Glomerular endothelial cell (primary cell): ENCODE results near the gene HEMK1. TPM values are rescaled to one million over a fixed set of nuclear protein-coding genes. Genes with fewer than 3 reads are reported as not detected.

ENCODE experiments used
- DNase-seq: peaks from one replicate; pipeline ENCODE4 v3.0.0-alpha.2; 2011; ENCODE audit warnings: low read depth, low spot score; ENCODE audit errors: extremely low read depth
- total RNA-seq: library from RNA; depleted of rRNA; stranded (reverse); fragments of >200 nt; gene quantifications from 2 replicates; pipeline ENCODE4 v1.2.3, GENCODE V29; 2015

Gene HEMK1, protein sequence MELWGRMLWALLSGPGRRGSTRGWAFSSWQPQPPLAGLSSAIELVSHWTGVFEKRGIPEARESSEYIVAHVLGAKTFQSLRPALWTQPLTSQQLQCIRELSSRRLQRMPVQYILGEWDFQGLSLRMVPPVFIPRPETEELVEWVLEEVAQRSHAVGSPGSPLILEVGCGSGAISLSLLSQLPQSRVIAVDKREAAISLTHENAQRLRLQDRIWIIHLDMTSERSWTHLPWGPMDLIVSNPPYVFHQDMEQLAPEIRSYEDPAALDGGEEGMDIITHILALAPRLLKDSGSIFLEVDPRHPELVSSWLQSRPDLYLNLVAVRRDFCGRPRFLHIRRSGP
- total RNA-seq = 12.9 and 13.8 TPM in 2 replicates

GRCh38 chr3:50568947-50569749 is at the start of gene HEMK1:
TSS of gene HEMK1 (plus strand) at chr3:50569522. CDS start at chr3:50571105, 1,583 bp downstream.
- DNase-seq = peak; percentile 64

- no peak for DNase-seq
Observed at GRCh38 chr3:50520849-50521248, 48.5 kb upstream of the HEMK1 start.

GRCh38 chr3:50521572-50521971 is 47.8 kb upstream of the HEMK1 start:
- no peak for DNase-seq

- no peak for DNase-seq
Observed at GRCh38 chr3:50523279-50523811, 46.0 kb upstream of the HEMK1 start.

DNA sequence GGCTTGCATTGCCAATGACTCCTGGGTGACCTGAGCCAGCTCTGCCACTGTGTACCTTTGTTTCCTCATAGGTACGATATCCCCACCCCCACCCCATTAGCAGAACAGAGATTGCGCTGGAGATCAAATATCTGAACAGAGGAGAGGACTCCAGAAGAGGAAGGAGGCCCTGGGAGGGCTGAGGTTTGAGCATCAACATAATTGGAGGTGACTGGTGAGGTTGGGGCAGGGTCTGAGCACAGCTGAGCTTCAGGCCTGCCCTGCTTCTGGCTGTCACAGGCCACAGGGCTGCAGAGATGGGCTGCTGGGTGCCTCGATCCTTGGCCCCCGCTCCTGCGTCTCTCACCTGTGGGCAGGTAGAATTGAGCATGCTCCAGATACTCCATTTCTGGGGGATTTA is 44.6 kb upstream of the HEMK1 start:
- no peak for DNase-seq

- no peak for DNase-seq
Observed at GRCh38 chr3:50525191-50525910, 44.0 kb upstream of the HEMK1 start.

DNA sequence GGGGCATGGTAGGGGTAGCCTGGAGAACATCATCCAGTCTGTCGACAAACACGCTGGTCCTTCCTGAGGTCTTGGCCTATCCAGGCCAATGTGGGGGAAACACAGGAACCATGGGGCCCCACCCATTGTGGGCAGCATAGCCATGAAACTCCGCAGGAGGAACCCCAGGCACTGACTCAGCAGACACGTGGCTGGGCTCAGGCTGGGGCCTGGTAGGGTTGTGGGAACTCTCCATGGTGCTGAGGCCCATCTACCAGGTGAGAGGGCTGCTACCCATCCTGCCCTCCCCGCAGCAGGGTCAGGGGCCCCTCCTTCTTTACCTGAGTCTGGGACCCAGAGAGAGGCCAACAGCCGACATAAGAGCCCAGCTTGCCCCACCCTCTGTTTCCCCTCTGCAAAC is 43.3 kb upstream of the HEMK1 start:
- DNase-seq = no peak

DNA sequence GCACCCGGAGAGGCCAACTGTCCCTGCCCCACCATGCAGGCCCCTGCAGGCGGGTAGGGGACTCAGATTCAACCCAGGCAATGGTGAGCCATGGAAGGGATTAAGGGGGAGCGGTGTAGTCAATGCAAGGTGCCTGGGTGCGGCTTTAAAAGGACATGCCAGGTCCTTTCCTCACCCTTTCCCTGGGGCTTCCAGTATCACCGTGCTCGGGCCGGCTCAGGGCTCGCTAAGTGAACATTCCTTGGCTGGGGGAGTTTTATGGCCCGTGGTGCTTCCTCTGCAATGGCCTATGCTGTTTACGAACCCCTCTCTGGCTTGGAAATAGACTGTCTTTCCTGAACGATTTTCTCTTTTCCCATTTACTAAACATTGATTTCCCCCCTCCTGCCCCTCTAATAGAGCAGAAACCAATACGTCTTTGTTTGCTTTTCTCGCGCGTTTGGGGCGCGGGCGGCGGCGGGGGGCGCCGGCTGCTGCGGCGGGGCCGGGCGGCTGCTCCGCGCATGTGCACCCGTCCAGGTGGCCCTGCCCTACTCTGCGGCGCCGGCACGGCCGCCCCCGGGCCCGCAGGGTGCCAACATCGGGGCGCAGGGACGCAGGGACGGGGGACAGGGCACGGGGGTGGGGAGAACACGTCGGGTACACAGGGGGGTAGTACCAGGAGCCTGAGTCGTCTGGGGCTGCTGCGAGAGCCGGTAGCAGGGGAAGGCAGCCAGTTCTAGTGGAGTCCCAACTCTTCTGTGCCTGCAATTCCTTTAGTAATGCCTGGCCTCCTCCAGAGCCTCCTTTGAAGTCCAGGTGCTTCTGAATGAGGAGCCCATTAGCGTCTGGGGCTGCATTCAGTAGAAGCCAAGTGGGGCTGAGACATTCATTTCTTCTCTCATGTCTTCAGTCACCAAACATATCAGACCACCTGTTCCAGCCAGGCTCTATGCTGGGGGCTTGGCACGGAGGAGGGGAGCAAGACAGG is 39.0 kb upstream of the HEMK1 start:
- DNase-seq = no peak

- DNase-seq = no peak
Observed at GRCh38 chr3:50531201-50531600, 38.1 kb upstream of the HEMK1 start.

DNA sequence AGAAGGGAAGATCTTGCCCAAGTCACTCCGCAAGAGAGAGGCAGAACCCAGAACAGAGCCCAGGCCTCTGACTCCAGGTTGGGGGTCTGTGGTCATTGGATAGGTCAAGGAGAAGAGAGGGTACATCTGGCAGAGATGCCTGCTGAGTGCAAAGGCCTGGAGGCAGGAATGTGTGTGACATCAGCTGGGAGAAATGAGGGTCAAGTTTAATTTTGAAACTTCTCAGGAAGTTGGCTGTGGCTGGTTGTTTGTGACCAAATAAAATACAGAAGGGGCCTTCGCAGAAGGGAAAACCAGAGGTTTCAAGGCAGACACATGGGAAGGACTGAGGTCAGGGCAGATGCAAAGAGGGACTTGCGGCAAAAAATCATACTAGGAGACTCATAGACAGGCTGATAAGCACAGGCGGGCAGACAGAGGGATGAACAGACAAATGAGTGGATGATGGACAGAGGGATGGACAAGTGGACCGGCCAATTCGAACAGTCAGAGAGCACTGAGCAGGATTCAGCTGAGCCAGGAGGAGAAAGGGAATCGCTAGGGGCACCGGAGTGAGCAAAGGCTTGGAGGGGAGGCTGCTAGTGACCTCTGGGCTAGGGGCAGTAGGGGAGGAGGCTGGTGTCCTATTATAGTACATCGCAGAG is 37.1 kb upstream of the HEMK1 start:
- no peak for DNase-seq

- DNase-seq = no peak
Observed at GRCh38 chr3:50533316-50533715, 36.0 kb upstream of the HEMK1 start.

DNA sequence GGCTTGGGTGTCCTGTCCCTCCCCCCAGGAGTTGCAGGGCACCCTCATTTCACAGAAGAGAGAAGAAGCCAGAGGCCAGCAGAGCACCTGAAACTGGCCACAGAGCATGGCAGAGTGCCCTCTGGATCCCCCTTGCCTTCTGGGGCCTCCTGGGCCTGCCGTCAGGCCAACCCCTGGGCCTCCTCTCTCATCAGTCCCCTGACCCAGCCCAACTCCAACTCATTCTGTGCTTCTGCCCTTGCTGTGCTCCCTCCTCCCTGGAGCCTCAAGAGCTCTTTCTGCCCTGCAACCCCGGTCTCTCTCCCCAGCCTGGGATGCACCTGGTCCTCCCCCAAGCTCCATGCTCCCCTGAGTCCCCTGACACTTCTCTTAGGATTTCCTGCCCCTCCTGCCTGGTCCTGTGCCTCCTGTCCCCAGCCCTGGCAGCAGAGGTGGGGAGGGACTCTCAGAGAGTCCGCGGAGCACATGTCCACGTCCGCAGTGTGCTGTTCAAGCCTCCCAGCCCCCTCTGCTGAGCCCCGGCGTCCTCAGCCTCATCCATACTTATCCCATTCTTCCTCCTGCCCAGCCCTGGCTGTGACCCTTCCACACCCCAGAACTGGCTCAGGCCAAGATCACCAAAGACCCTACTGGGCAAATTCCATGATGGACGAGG is 35.4 kb upstream of the HEMK1 start:
- DNase-seq = no peak

- no peak for DNase-seq
Observed at GRCh38 chr3:50534681-50535330, 34.5 kb upstream of the HEMK1 start.

DNA sequence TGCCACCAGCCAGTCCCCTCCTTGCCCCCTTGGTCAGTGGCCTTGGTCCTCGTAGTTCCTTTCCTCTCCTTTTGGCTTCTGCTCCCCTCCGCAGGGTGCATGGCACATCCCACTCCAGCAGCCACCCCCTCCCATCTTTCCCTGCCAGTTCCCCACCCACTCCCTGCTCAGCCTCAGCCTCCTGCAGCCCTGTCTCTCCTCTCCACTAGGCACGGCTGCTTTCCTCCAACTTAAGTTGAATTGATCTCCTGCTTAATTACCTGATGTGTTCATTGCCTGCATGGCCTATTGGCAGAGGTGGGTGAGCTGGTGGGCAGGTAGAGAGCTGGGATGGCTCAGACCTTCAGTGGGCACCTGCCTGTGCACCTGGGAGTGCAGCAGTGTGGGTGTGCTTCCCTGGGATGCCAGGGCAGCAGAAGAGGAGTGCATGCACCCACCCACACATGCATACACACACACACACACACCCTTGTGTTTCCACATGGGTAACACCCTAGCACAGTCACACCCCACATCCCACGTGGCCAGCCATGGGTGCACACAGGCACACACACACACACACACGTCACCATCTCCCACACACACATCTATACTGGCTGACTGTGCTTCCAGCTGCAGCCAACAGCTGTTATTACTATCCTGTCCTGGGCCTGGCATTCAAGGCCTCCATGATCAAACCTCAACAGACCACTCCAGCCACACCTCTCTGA is 32.7 kb upstream of the HEMK1 start:
- no peak for DNase-seq

GRCh38 chr3:50537421-50538129 is 31.7 kb upstream of the HEMK1 start:
- no peak for DNase-seq

DNA sequence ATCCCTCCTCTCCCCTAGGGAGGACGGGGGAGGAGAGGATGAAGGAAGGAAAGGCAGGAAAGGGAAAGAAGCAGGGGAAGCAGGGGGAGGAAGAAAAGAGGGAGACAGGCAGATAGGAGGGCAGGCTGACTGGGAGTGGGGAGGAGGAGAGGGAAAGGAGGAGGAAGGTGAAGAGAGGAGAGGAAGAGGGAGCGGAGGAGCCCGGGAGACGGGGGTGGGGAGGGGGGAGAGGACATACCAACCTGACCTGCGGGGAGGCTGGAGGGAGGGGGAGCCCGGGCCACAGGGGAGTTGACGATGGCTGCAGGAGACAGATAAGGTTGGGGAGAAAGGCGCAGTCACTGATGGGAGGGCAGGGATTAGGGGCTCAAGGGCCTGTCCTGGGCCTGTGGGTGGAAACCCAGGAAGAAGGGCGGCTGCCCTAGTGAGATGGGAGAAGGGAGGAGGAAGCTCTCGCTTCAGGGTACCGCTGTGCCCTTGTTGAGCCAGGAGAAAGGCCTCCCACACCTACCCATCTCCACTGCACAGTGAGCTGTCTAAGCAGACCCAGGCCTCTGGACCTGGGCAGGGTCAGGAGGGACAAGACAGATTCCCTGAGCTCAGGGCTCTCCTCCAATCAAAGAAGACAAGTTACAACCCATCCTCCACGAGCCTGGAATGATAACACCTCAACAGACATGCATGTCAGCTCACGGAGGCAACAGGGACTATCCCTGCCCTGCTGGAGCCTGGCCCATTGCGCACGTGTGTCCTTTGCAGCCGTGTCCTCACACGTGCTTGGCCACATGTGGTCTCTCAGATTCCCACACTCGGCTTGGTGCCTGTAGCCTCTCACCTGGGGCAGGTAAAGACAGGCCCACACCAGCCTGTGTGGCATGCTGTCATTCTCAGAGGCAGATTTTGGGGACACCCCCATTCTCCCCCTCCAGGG is 29.7 kb upstream of the HEMK1 start:
- DNase-seq = no peak
